AG08396 (cell line): ENCODE data around the gene CASZ1.

Source experiments
- DNase-seq: peaks from one replicate; pipeline ENCODE4 v3.0.0; 2012; ENCODE audit warnings: low spot score, mixed read lengths

CASZ1 gene

GRCh38 chr1:10650556-10651388, 145.7 kb downstream of the CASZ1 start:
- DNase-seq, result no peak

- no peak for DNase-seq
Observed at GRCh38 chr1:10649517-10650201, 146.8 kb downstream of the CASZ1 start.

- DNase-seq, result no peak
Observed at GRCh38 chr1:10648689-10649516, 147.5 kb downstream of the CASZ1 start.

- DNase-seq, result no peak
Observed at GRCh38 chr1:10647414-10648170, 148.9 kb downstream of the CASZ1 start.

- DNase-seq, result peak; percentile 86
Observed at GRCh38 chr1:10646347-10646861, 150.0 kb downstream of the CASZ1 start.

- DNase-seq, result no peak
Observed at GRCh38 chr1:10644307-10645128, 151.9 kb downstream of the CASZ1 start.

GRCh38 chr1:10643607-10644306, 152.7 kb downstream of the CASZ1 start:
- DNase-seq, result no peak

- no peak for DNase-seq
Observed at GRCh38 chr1:10642403-10643080, 153.9 kb downstream of the CASZ1 start.

- no peak for DNase-seq
Observed at GRCh38 chr1:10641976-10642375, 154.5 kb downstream of the CASZ1 start.

GRCh38 chr1:10640843-10641553, 155.4 kb downstream of the CASZ1 start:
- DNase-seq, result no peak

GRCh38 chr1:10639775-10640578, 156.5 kb downstream of the CASZ1 start:
- no peak for DNase-seq

GRCh38 chr1:10639011-10639774, 157.3 kb downstream of the CASZ1 start:
- DNase-seq, result no peak

- DNase-seq, result no peak
Observed at GRCh38 chr1:10638559-10639005, 157.9 kb downstream of the CASZ1 start.

GRCh38 chr1:10637834-10638558, 158.4 kb downstream of the CASZ1 start:
- no peak for DNase-seq

GRCh38 chr1:10637400-10637799, 159.0 kb downstream of the CASZ1 start:
- no peak for DNase-seq

- DNase-seq, result no peak
Observed at GRCh38 chr1:10635992-10636391, 160.5 kb downstream of the CASZ1 start.
